Thoracic aorta (tissue), 2 donors: ENCODE results near the gene GDI1. TPM values are rescaled to one million over a fixed set of nuclear protein-coding genes. Genes with fewer than 3 reads are reported as not detected.

Experiments used
- ATAC-seq: fragments of 150-250 bp; one replicate; pipeline ENCODE4 v1.8.0; 2017; ENCODE audit warnings: low read depth; ENCODE audit not compliant: insufficient number of reproducible peaks, low FRiP score
- DNase-seq: peaks from one replicate; pipeline ENCODE4 v3.0.0-alpha.2; 2020; ENCODE audit warnings: low spot score
- H3K27ac ChIP-seq, 2 donors: fragments of 200-600 bp; sonication (generic); 1 replicate in 1 of 2; 2 replicates in 1 of 2; pipeline ENCODE4 v1.5.1; 2016; ENCODE audit warnings: mild to moderate bottlenecking in 2 of 2, moderate library complexity in 2 of 2
- H3K27me3 ChIP-seq: fragments of 200-600 bp; sonication (generic); replicated peaks from 2 replicates; pipeline ENCODE4 v1.6.0; 2016; ENCODE audit warnings: mild to moderate bottlenecking; ENCODE audit not compliant: insufficient read depth
- H3K36me3 ChIP-seq: fragments of 200-600 bp; sonication (generic); one replicate; pipeline ENCODE4 v1.5.1; 2016
- H3K4me1 ChIP-seq, 2 donors: fragments of 200-600 bp; sonication (generic); 1 replicate in 1 of 2; 2 replicates in 1 of 2; pipeline versions ENCODE4 v1.5.1 to v1.6.0; 2016; ENCODE audit warnings: low read depth in 2 of 2, mild to moderate bottlenecking in 1 of 2; ENCODE audit not compliant: control insufficient read depth in 1 of 2
- H3K4me3 ChIP-seq: fragments of 200-600 bp; sonication (generic); 2 replicates; pipeline ENCODE4 v1.5.1; 2016; ENCODE audit warnings: mild to moderate bottlenecking
- H3K9me3 ChIP-seq: fragments of 200-600 bp; sonication (generic); 2 replicates; pipeline ENCODE4 v1.5.1; 2016
- total RNA-seq, 2 donors: library from RNA; depleted of rRNA; stranded (reverse); fragments of >200 nt; gene quantifications; one replicate each; pipeline versions ENCODE4 v1.1.0 to v1.2.3, GENCODE V29; 2016
- TF ChIP-seq, protein P1 (sequence below): fragments of 200-600 bp; sonication (generic); IDR thresholded peaks from one replicate; pipeline ENCODE4 v1.5.1; 2019; ENCODE audit warnings: antibody characterized with exemption

Gene GDI1
- total RNA-seq, 2 donors from 2014 or later: 99.4 to 151 TPM

- DNase-seq: no peak
- no peak for ATAC-seq
- TF ChIP-seq, protein P1, sequence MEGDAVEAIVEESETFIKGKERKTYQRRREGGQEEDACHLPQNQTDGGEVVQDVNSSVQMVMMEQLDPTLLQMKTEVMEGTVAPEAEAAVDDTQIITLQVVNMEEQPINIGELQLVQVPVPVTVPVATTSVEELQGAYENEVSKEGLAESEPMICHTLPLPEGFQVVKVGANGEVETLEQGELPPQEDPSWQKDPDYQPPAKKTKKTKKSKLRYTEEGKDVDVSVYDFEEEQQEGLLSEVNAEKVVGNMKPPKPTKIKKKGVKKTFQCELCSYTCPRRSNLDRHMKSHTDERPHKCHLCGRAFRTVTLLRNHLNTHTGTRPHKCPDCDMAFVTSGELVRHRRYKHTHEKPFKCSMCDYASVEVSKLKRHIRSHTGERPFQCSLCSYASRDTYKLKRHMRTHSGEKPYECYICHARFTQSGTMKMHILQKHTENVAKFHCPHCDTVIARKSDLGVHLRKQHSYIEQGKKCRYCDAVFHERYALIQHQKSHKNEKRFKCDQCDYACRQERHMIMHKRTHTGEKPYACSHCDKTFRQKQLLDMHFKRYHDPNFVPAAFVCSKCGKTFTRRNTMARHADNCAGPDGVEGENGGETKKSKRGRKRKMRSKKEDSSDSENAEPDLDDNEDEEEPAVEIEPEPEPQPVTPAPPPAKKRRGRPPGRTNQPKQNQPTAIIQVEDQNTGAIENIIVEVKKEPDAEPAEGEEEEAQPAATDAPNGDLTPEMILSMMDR: no peak
- Histone ChIP-seq H3K4me3 (no peak overlapping the region), H3K9me3 (no peaks in the 10 kb centered on the region), H3K36me3 (no peaks in the 10 kb centered on the region), H3K27ac (no peak overlapping the region), H3K27me3 (no peaks in the 10 kb centered on the region), H3K4me1 (peaks cover 5 to 21% of the 10 kb centered on the region in 2 donors)
Observed at GRCh38 chrX:154432210-154432609, 4.7 kb upstream of the GDI1 start.

GRCh38 chrX:154433605-154434004 is 3.3 kb upstream of the GDI1 start:
- Histone ChIP-seq H3K27ac (no peak overlapping the region), H3K36me3 (no peaks in the 10 kb centered on the region), H3K4me1 (peaks cover 5 to 18% of the 10 kb centered on the region in 2 donors), H3K9me3 (no peaks in the 10 kb centered on the region), H3K4me3 (no peak overlapping the region), H3K27me3 (no peaks in the 10 kb centered on the region)
- TF ChIP-seq, protein P1: no peak
- ATAC-seq (no peak), DNase-seq (no peak)

DNA sequence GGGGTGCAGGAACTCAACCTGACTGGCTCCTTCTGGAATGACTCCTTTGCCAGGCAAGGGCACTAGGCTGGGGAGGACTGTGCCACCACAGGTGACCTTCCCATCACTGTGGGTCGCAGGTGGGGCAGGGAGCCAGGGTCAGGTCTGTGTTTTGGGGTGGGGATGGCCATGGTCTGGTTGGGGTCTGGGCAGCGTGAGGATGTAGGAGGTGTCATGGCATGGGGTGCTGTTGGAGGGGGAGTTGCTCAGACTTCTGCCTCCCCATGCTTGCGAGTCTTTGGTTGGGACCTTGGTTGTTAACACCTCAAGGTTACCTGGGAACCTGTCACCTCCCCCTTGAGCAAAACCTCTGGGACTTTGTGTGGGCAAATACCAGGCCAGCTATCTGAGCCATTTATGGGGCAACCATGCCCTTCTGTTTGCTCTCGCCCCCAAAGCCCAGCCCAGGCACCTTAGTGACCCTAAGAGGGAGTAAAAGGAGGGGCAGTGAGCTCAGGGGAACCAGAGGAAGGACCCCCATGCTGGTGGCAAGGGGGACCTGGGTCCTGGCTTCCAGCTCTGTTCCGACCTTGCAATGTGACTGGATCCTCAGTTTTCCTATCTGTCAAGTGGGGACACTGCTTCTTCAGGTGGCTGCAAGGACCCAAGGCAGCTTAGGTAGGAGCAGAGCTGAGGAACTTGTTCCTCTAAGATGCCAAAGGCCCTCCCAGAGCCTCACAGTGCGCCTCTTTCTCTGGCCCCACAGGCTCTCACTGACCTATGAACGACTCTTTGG is 2.4 kb upstream of the GDI1 start:
- Histone ChIP-seq H3K4me1 (peaks cover 3 to 20% of the 10 kb centered on the region in 2 donors), H3K27ac (no peak overlapping the region), H3K9me3 (no peaks in the 10 kb centered on the region), H3K27me3 (no peaks in the 10 kb centered on the region), H3K4me3 (no peak overlapping the region), H3K36me3 (no peaks in the 10 kb centered on the region)
- ATAC-seq (no peak), DNase-seq (no peak)
- TF ChIP-seq, protein P1: no peak

DNA sequence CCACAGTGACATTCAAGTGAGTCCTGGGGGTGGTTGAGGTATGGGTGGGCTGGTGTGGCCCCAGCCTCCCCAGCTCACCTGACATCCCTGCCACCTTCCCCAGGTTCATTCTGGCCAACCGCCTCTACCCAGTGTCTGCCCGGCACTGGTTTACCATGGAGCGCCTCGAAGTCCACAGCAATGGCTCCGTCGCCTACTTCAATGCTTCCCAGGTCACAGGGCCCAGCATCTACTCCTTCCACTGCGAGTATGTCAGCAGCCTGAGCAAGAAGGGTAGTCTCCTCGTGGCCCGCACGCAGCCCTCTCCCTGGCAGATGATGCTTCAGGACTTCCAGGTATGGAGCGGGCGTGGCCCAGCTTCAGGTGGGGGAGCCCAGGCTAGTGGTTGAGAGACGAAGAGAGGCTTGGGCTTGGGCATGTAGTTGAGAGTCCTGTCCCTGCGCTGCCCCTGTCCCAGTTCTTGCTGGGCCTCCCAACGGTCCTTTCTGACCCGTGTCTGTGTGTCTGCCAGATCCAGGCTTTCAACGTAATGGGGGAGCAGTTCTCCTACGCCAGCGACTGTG is 1.7 kb upstream of the GDI1 start:
- DNase-seq: no peak
- TF ChIP-seq, protein P1: no peak
- no peak for ATAC-seq
- Histone ChIP-seq H3K36me3 (no peaks in the 10 kb centered on the region), H3K27me3 (no peaks in the 10 kb centered on the region), H3K4me3 (no peak overlapping the region), H3K9me3 (no peaks in the 10 kb centered on the region), H3K4me1 (peaks cover 0 to 14% of the 10 kb centered on the region in 2 donors), H3K27ac (no peak overlapping the region)

GRCh38 chrX:154436374-154436982 is 476 bp upstream of the GDI1 start:
- TF ChIP-seq, protein P1: no peak
- Histone ChIP-seq H3K27ac (peak overlapping the region; percentile 71 to 72), H3K4me3 (peak overlapping the region; percentile 78), H3K9me3 (no peaks in the 10 kb centered on the region), H3K4me1 (peaks cover 0 to 13% of the 10 kb centered on the region in 2 donors), H3K27me3 (no peaks in the 10 kb centered on the region), H3K36me3 (no peaks in the 10 kb centered on the region)
- no peak for DNase-seq
- no peak for ATAC-seq
